H1 (cell line): ENCODE results near the gene AKR1C8. TPM values are rescaled to one million over a fixed set of nuclear protein-coding genes. Genes with fewer than 3 reads are reported as not detected.
"Not testable (repeated sequence)": the region's sequence is repeated elsewhere in the genome, so short reads cannot be mapped to it uniquely, and the experiment has no call there.

Experiments used
- CTCF ChIA-PET: fragments of 300-600 bp; sonication (Branson Sonifier 250); formaldehyde crosslinking; loops from one replicate; lab custom pipeline; 2021; ENCODE audit not compliant: partially characterized antibody; lab: Charles Lee
- POLR2A ChIA-PET: fragments of 300-600 bp; sonication (Branson Sonifier 250); formaldehyde crosslinking; loops from one replicate; lab custom pipeline; 2021; ENCODE audit warnings: inconsistent platforms; ENCODE audit not compliant: partially characterized antibody; lab: Charles Lee
- DNase-seq, 2 experiments: peaks; one replicate each; pipeline versions ENCODE4 v3.0.0 to v3.0.0-alpha.2; 2010 to 2022; ENCODE audit warnings: low spot score in 2 of 2, low read depth in 1 of 2, mixed read lengths in 1 of 2
- FAIRE-seq: peaks from 2 replicates; lab custom pipeline; 2011; peaks lifted over from hg19 to GRCh38; lab: Jason Lieb, UNC
- H2AFZ ChIP-seq: 2 replicates; pipeline ENCODE4 v1.8.1; 2012; ENCODE audit warnings: low read length, inconsistent platforms
- H2AK5ac ChIP-seq: 2 replicates; pipeline ENCODE4 v1.6.1; 2013; ENCODE audit warnings: low read depth, low read length
- H2BK120ac ChIP-seq: replicated peaks from 2 replicates; pipeline ENCODE3; 2013; ENCODE audit warnings: low read depth, low read length, inconsistent platforms
- H2BK12ac ChIP-seq: 2 replicates; pipeline ENCODE4 v1.6.1; 2013; ENCODE audit warnings: low read depth, low read length
- H2BK15ac ChIP-seq: 2 replicates; pipeline ENCODE4 v1.6.1; 2013; ENCODE audit warnings: low read length
- H2BK20ac ChIP-seq: 2 replicates; pipeline ENCODE4 v1.6.1; 2013; ENCODE audit warnings: low read length
- H2BK5ac ChIP-seq: 2 replicates; pipeline ENCODE4 v1.6.1; 2013; ENCODE audit warnings: low read depth, low read length
- H3K14ac ChIP-seq: 2 replicates; pipeline ENCODE4 v1.6.1; 2013; ENCODE audit warnings: inconsistent platforms; ENCODE audit not compliant: insufficient read length
- H3K18ac ChIP-seq: 2 replicates; pipeline ENCODE4 v1.6.1; 2013; ENCODE audit warnings: low read length; ENCODE audit errors: extremely low read depth
- H3K23ac ChIP-seq: 2 replicates; pipeline ENCODE4 v1.6.1; 2013; ENCODE audit warnings: inconsistent platforms; ENCODE audit not compliant: insufficient read length
- H3K23me2 ChIP-seq: 2 replicates; pipeline ENCODE4 v1.6.1; 2013; ENCODE audit warnings: low read depth, low read length
- H3K27ac ChIP-seq: 2 replicates; pipeline ENCODE4 v1.6.1; 2011; ENCODE audit warnings: low read depth, low read length, inconsistent platforms
- H3K27me3 ChIP-seq, 4 experiments: replicated peaks in 1 of 4; 1 replicate in 1 of 4; 2 replicates in 3 of 4; pipeline versions ENCODE4 v1.6.1 to v1.8.1; 2011 to 2013; ENCODE audit warnings: low read length in 3 of 4, mild to moderate bottlenecking in 3 of 4, inconsistent platforms in 2 of 4, mixed read lengths in 2 of 4, moderate library complexity in 1 of 4; ENCODE audit not compliant: control insufficient read depth in 3 of 4, insufficient read depth in 3 of 4; ENCODE audit errors: extremely low read depth in 1 of 4
- H3K36me3 ChIP-seq, 4 experiments: 2 replicates each; pipeline versions ENCODE4 v1.6.1 to v1.8.1; 2011 to 2013; ENCODE audit warnings: mild to moderate bottlenecking in 4 of 4, low read length in 3 of 4, moderate library complexity in 2 of 4, control low read depth in 1 of 4, inconsistent platforms in 1 of 4; ENCODE audit not compliant: insufficient read depth in 4 of 4, control insufficient read depth in 2 of 4
- H3K4ac ChIP-seq: replicated peaks from 2 replicates; pipeline ENCODE3; 2013; ENCODE audit warnings: low read length, low read depth, mixed read lengths, inconsistent platforms; ENCODE audit not compliant: insufficient read length
- H3K4me1 ChIP-seq, 4 experiments: replicated peaks in 1 of 4; 1 replicate in 1 of 4; 2 replicates in 3 of 4; pipeline versions ENCODE4 v1.6.1 to v1.8.1; 2011 to 2013; ENCODE audit warnings: low read length in 3 of 4, inconsistent platforms in 2 of 4, mixed read lengths in 1 of 4; ENCODE audit not compliant: insufficient read depth in 4 of 4, control insufficient read depth in 3 of 4
- H3K4me2 ChIP-seq, 2 experiments: 2 replicates each; pipeline versions ENCODE4 v1.6.1 to v1.8.1; 2011 to 2013; ENCODE audit warnings: low read depth in 2 of 2, low read length in 2 of 2, control low read depth in 1 of 2, inconsistent platforms in 1 of 2, mild to moderate bottlenecking in 1 of 2; ENCODE audit not compliant: insufficient read depth in 1 of 2
- H3K4me3 ChIP-seq, 4 experiments: fragments of 200-600, 300-600 bp in 1 of 4; sonication (generic), shearing (Covaris generic), sonication (Bioruptor Twin) in 1 of 4; 2 replicates each; pipeline versions ENCODE4 v1.5.1 to v1.8.1; 2011 to 2016; ENCODE audit warnings: low read length in 4 of 4, low read depth in 3 of 4, control low read depth in 2 of 4, inconsistent platforms in 2 of 4, mild to moderate bottlenecking in 2 of 4, mixed read lengths in 1 of 4, moderate library complexity in 1 of 4; ENCODE audit not compliant: insufficient read depth in 2 of 4; ENCODE audit errors: extremely low read depth in 1 of 4
- H3K56ac ChIP-seq: replicated peaks from 2 replicates; pipeline ENCODE3; 2013; ENCODE audit warnings: low read depth, mild to moderate bottlenecking, mixed read lengths, low read length, inconsistent platforms; ENCODE audit not compliant: insufficient read length
- H3K79me1 ChIP-seq: 2 replicates; pipeline ENCODE4 v1.6.1; 2013; ENCODE audit warnings: low read depth, low read length, control low read depth
- H3K79me2 ChIP-seq, 2 experiments: 2 replicates each; pipeline versions ENCODE4 v1.6.1 to v1.8.1; 2012 to 2013; ENCODE audit warnings: low read length in 2 of 2, mild to moderate bottlenecking in 2 of 2, inconsistent platforms in 1 of 2; ENCODE audit not compliant: insufficient read depth in 2 of 2, control insufficient read depth in 1 of 2
- H3K9ac ChIP-seq, 4 experiments: replicated peaks in 1 of 4; 1 replicate in 1 of 4; 2 replicates in 3 of 4; pipeline versions ENCODE4 v1.6.1 to v1.8.1; 2011 to 2013; ENCODE audit warnings: low read depth in 3 of 4, low read length in 3 of 4, control low read depth in 2 of 4, mild to moderate bottlenecking in 2 of 4, moderate library complexity in 2 of 4, inconsistent platforms in 1 of 4; ENCODE audit errors: extremely low read depth in 1 of 4
- H3K9me3 ChIP-seq, 2 experiments: 2 replicates each; pipeline versions ENCODE4 v1.6.1 to v1.8.1; 2012 to 2013; ENCODE audit warnings: mild to moderate bottlenecking in 2 of 2, moderate library complexity in 2 of 2, control low read depth in 1 of 2, inconsistent platforms in 1 of 2, low read depth in 1 of 2, low read length in 1 of 2, mixed read lengths in 1 of 2; ENCODE audit not compliant: insufficient read depth in 2 of 2
- H4K20me1 ChIP-seq, 2 experiments: replicated peaks in 1 of 2; 2 replicates each; pipeline versions ENCODE3 to v1.8.1; 2011 to 2013; ENCODE audit warnings: inconsistent platforms in 2 of 2, low read length in 2 of 2, mild to moderate bottlenecking in 1 of 2; ENCODE audit not compliant: insufficient read depth in 2 of 2, control insufficient read depth in 1 of 2
- H4K5ac ChIP-seq: 2 replicates; pipeline ENCODE4 v1.6.1; 2013; ENCODE audit warnings: low read length, low read depth, mixed read lengths, inconsistent platforms; ENCODE audit not compliant: insufficient read length
- H4K8ac ChIP-seq: 2 replicates; pipeline ENCODE4 v1.8.0; 2013; ENCODE audit warnings: mild to moderate bottlenecking, moderate library complexity, low read length, inconsistent platforms; ENCODE audit not compliant: insufficient read depth; ENCODE audit errors: extremely low read depth
- H4K91ac ChIP-seq: replicated peaks from 2 replicates; pipeline ENCODE3; 2013; ENCODE audit warnings: low read length, mixed read lengths, inconsistent platforms; ENCODE audit not compliant: insufficient read length
- RAD21 ChIP-seq, 2 experiments: IDR thresholded peaks in 1 of 2; conservative IDR thresholded peaks in 1 of 2; 2 replicates each; pipeline ENCODE4 v1.6.1; 2011; ENCODE audit warnings: low read depth in 2 of 2, low read length in 2 of 2, improper control_type of control experiment in 1 of 2, inconsistent platforms in 1 of 2, mild to moderate bottlenecking in 1 of 2, moderate library complexity in 1 of 2
- WGBS, 2 experiments: shearing (Covaris generic) in 1 of 2; methylation state at CpG; one replicate each; pipeline versions ENCODE4 v1.1.6 to v1.1.7; 2013 to 2015; ENCODE audit warnings: low lambda C conversion rate in 2 of 2, mixed read lengths in 2 of 2, inconsistent platforms in 1 of 2, low coverage in 1 of 2, missing lambda C conversion rate in 1 of 2; ENCODE audit not compliant: insufficient replicate concordance in 2 of 2, insufficient coverage in 1 of 2, insufficient read length in 1 of 2; ENCODE audit errors: extremely low coverage in 1 of 2, missing lambda C conversion rate in 1 of 2; 5-methylcytosine and 5-hydroxymethylcytosine counted together
- polyA plus RNA-seq, 7 experiments: library from polyadenylated mRNA; depleted of rRNA in 3 of 7; stranded (reverse) in 5 of 7; unstranded in 2 of 7; fragments of >200 nt in 5 of 7; fragments of 200-250 nt in 2 of 7; gene quantifications; 1 replicate in 5 of 7; 2 replicates in 1 of 7; 4 replicates in 1 of 7; pipeline versions ENCODE4 v1.2.1 to v1.2.3, GENCODE V29; 2011 to 2013; ENCODE audit warnings: missing spikeins in 2 of 7, mixed read lengths in 2 of 7
- total RNA-seq: library from RNA; stranded (reverse); fragmentation: NEBNext Ultra II Directional; extraction: Animal tissue kit (Norgen Biotek cat#: 25700); gene quantifications from 2 replicates; pipeline ENCODE4 v1.2.1, GENCODE V29; 2021
- TF ChIP-seq, protein P1 (sequence below), 3 experiments: IDR thresholded peaks; 1 replicate in 2 of 3; 2 replicates in 1 of 3; pipeline versions ENCODE4 v1.5.1 to v1.6.1; 2011; ENCODE audit warnings: low read length in 3 of 3, mild to moderate bottlenecking in 3 of 3, inconsistent platforms in 2 of 3, low read depth in 1 of 3, moderate library complexity in 1 of 3; ENCODE audit not compliant: insufficient read depth in 1 of 3; ENCODE audit errors: control extremely low read depth in 1 of 3

The AKR1C8 gene
- total and polyA plus RNA-seq, 2 of the 8 experiments (the other 6 are each of a cell fraction or from before 2014, with no cell fraction given), result not detected

DNA sequence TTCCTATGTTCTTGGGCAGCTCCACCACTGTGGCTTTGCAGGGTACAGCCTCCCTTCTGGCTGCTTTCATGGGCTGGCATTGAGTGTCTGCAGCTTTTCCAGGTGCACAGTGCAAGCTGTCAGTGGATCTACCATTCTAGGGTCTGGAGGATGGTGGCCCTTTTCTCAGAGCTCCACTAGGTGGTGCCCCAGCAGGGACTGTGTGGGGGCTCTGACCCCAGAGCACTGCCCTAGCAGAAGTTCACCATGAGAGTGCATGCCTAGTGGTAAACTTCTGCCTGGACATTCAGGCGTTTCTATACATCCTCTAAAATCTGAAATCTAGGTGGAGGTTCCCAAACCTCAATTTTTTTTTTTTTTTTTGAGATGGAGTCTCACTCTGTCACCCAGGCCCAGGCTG lies 25.3 kb upstream of the AKR1C8 start:
- H3K79me2 ChIP-seq, H2AFZ ChIP-seq, H3K9me3 ChIP-seq, H2BK5ac ChIP-seq, H3K27ac ChIP-seq, H3K4ac ChIP-seq, H3K36me3 ChIP-seq, H3K23ac ChIP-seq, H3K56ac ChIP-seq, H3K4me1 ChIP-seq, FAIRE-seq, H4K20me1 ChIP-seq, H3K18ac ChIP-seq, H4K91ac ChIP-seq, DNase-seq, H4K8ac ChIP-seq, H3K4me3 ChIP-seq, H3K14ac ChIP-seq, H2AK5ac ChIP-seq, H2BK20ac ChIP-seq, H2BK120ac ChIP-seq, H3K23me2 ChIP-seq, H4K5ac ChIP-seq, H3K79me1 ChIP-seq, POLR2A ChIA-PET, H3K9ac ChIP-seq, H3K4me2 ChIP-seq, H2BK15ac ChIP-seq, H3K27me3 ChIP-seq, H2BK12ac ChIP-seq: not testable (repeated sequence)
- CTCF ChIA-PET, result interaction anchor here (0.7 to 1.3 kb wide), 4 partner anchors 10 to 260 kb away, joined by 3 to 6 read pairs (median 4); no protein-coding TSS in a partner anchor
- TF ChIP-seq RAD21 (IDR thresholded peaks at IDR 0.05 in 1 of 2, conservative IDR thresholded peaks at IDR 0.05 in 1 of 2; ENCODE audit: low read depth in 2 of 2, low read length in 2 of 2), result peak; percentile 31 to 51; a peak in 3 of 4 replicates
- TF ChIP-seq, protein P1, sequence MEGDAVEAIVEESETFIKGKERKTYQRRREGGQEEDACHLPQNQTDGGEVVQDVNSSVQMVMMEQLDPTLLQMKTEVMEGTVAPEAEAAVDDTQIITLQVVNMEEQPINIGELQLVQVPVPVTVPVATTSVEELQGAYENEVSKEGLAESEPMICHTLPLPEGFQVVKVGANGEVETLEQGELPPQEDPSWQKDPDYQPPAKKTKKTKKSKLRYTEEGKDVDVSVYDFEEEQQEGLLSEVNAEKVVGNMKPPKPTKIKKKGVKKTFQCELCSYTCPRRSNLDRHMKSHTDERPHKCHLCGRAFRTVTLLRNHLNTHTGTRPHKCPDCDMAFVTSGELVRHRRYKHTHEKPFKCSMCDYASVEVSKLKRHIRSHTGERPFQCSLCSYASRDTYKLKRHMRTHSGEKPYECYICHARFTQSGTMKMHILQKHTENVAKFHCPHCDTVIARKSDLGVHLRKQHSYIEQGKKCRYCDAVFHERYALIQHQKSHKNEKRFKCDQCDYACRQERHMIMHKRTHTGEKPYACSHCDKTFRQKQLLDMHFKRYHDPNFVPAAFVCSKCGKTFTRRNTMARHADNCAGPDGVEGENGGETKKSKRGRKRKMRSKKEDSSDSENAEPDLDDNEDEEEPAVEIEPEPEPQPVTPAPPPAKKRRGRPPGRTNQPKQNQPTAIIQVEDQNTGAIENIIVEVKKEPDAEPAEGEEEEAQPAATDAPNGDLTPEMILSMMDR (IDR thresholded peaks at IDR 0.05; ENCODE audit: control extremely low read depth in 1 of 3, insufficient read depth in 1 of 3, low read depth in 1 of 3, low read length in 3 of 3), result peak; percentile 8 to 30 (median 23)
- WGBS, 2 experiments, result 71% methylated on average over 1 of the region's 1 CpG; no CpG with 5 or more reads in 1 of the 2 experiments
